Fibroblast of lung (primary cell): ENCODE data around the gene GNL1. TPM values are rescaled to one million over a fixed set of nuclear protein-coding genes. Genes with fewer than 3 reads are reported as not detected.

Experiments
- DNase-seq, 2 donors: peaks; one replicate each; pipeline versions ENCODE4 v3.0.0 to v3.0.0-alpha.2; 2010; ENCODE audit warnings: low read depth in 2 of 2
- H2AFZ ChIP-seq: 2 replicates; pipeline ENCODE4 v1.5.1; 2012; ENCODE audit warnings: low read length, control low read depth, inconsistent platforms
- H3K27ac ChIP-seq: 2 replicates; pipeline ENCODE4 v1.5.1; 2011; ENCODE audit warnings: low read length, control low read depth; ENCODE audit not compliant: insufficient read depth
- H3K27me3 ChIP-seq: 2 replicates; pipeline ENCODE4 v1.5.1; 2011; ENCODE audit warnings: mild to moderate bottlenecking, low read length; ENCODE audit not compliant: control insufficient read depth, insufficient read depth
- H3K36me3 ChIP-seq: 2 replicates; pipeline ENCODE4 v1.5.1; 2011; ENCODE audit warnings: low read length; ENCODE audit not compliant: control insufficient read depth, insufficient read depth
- H3K4me1 ChIP-seq: 2 replicates; pipeline ENCODE4 v1.5.1; 2011; ENCODE audit warnings: low read length; ENCODE audit not compliant: control insufficient read depth, insufficient read depth; ENCODE audit errors: extremely low read depth
- H3K4me2 ChIP-seq: 2 replicates; pipeline ENCODE4 v1.5.1; 2011; ENCODE audit warnings: low read length, control low read depth; ENCODE audit not compliant: insufficient read depth; ENCODE audit errors: extremely low read depth
- H3K4me3 ChIP-seq, 4 experiments: fragments of 200-600 bp in 1 of 4; sonication (generic) in 1 of 4; replicated peaks in 1 of 4; 2 replicates each; pipeline ENCODE4 v1.5.1; 2011 to 2016; ENCODE audit warnings: low read length in 4 of 4, low read depth in 3 of 4, mild to moderate bottlenecking in 3 of 4, control low read depth in 2 of 4, inconsistent platforms in 1 of 4, mixed read lengths in 1 of 4; ENCODE audit not compliant: insufficient read depth in 1 of 4; ENCODE audit errors: control extremely low read depth in 1 of 4
- H3K79me2 ChIP-seq: 2 replicates; pipeline ENCODE4 v1.5.1; 2012; ENCODE audit warnings: mild to moderate bottlenecking, low read length, inconsistent platforms; ENCODE audit not compliant: control insufficient read depth, insufficient read depth
- H3K9ac ChIP-seq: 2 replicates; pipeline ENCODE4 v1.5.1; 2011; ENCODE audit warnings: mild to moderate bottlenecking, low read length, control low read depth; ENCODE audit not compliant: insufficient read depth
- H3K9me3 ChIP-seq: 2 replicates; pipeline ENCODE4 v1.5.1; 2012; ENCODE audit warnings: low read depth, low read length; ENCODE audit not compliant: control insufficient read depth, insufficient read depth
- H4K20me1 ChIP-seq: 2 replicates; pipeline ENCODE4 v1.5.1; 2011; ENCODE audit warnings: low read length; ENCODE audit not compliant: control insufficient read depth, insufficient read depth; ENCODE audit errors: extremely low read depth
- EZH2 ChIP-seq: IDR thresholded peaks from 2 replicates; pipeline ENCODE4 v1.5.1; 2012; ENCODE audit warnings: low read length, control low read depth, mild to moderate bottlenecking; ENCODE audit errors: missing control alignments
- polyA plus RNA-seq, 2 donors: library from polyadenylated mRNA; depleted of rRNA in 1 of 2; stranded (reverse) in 1 of 2; unstranded in 1 of 2; fragments of >200 nt; gene quantifications; 2 replicates each; pipeline ENCODE4 v1.2.1, GENCODE V29; 2011 to 2012; ENCODE audit warnings: missing spikeins in 1 of 2
- total RNA-seq: library from RNA; depleted of rRNA; stranded (reverse); fragments of >200 nt; gene quantifications from 2 replicates; pipeline ENCODE4 v1.2.1, GENCODE V29; 2014
- TF ChIP-seq, protein P1 (sequence below), 2 donors: IDR thresholded peaks in 1 of 2; conservative IDR thresholded peaks in 1 of 2; 1 replicate in 1 of 2; 2 replicates in 1 of 2; pipeline ENCODE4 v1.5.1; 2011 to 2012; ENCODE audit warnings: low read length in 2 of 2, control low read depth in 1 of 2, inconsistent platforms in 1 of 2, low read depth in 1 of 2, mild to moderate bottlenecking in 1 of 2

Gene GNL1
- total and polyA plus RNA-seq, 2 donors (not counting 1 experiment from before 2014, with no cell fraction given) = 33.4 to 67.0 TPM

DNA sequence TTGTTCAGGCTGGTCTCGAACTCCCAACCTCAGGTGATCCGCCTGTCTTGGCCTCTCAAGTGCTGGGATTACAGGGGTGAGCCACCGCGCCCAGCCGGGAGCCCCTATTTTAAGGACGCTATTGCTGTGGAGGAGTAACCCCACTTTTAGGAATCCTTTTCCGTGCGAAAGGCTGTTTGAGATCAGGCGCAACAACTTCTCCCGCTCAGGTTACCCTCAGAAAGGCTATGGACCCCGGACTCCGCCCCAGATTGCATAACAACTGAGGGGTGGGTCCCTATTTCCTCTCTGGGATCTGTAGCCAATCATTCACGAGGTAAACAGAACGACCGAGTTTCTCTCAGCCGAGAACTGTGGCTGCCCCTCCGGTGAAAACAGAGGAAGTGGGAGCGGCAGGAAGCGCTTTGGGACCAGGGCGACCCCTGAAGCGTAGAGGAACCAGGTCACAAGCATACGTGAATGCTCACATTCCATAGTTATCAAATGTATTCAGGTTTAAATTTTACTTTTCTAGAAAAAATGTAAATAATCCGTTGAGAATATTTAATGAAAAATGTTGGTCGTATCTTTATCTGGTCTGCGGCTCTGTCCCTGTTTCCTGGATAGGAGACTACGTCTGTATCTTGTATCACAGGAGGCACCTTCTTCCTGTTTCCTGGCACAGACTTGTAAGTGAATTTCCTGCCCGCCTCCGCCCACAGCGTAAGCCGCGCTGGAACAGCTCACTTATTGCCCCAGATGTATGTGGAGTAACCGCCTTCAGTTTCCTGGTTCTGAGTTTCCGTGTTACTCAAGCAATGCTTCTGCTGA is 40.1 kb downstream of the GNL1 start:
- H3K27ac ChIP-seq = peak overlapping the region; percentile 96
- H3K4me2 ChIP-seq = peak overlapping the region; percentile 95
- H3K4me3 ChIP-seq = peak overlapping the region; percentile 62 to 88 (median 72)
- peak overlapping the region; percentile 74 for H3K9ac ChIP-seq
- no peak for TF ChIP-seq EZH2
- TF ChIP-seq, protein P1, sequence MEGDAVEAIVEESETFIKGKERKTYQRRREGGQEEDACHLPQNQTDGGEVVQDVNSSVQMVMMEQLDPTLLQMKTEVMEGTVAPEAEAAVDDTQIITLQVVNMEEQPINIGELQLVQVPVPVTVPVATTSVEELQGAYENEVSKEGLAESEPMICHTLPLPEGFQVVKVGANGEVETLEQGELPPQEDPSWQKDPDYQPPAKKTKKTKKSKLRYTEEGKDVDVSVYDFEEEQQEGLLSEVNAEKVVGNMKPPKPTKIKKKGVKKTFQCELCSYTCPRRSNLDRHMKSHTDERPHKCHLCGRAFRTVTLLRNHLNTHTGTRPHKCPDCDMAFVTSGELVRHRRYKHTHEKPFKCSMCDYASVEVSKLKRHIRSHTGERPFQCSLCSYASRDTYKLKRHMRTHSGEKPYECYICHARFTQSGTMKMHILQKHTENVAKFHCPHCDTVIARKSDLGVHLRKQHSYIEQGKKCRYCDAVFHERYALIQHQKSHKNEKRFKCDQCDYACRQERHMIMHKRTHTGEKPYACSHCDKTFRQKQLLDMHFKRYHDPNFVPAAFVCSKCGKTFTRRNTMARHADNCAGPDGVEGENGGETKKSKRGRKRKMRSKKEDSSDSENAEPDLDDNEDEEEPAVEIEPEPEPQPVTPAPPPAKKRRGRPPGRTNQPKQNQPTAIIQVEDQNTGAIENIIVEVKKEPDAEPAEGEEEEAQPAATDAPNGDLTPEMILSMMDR (conservative IDR thresholded peaks at IDR 0.05 in 1 of 2, IDR thresholded peaks at IDR 0.05 in 1 of 2; ENCODE audit: low read depth in 1 of 2, low read length in 2 of 2) = no peak
- H2AFZ ChIP-seq = peak overlapping the region; percentile 80
- peak; percentile 93 to 95 for DNase-seq
- no peaks in the 10 kb centered on the region for H3K79me2 ChIP-seq
- H3K27me3 ChIP-seq = no peaks in the 10 kb centered on the region
- H4K20me1 ChIP-seq = no peaks in the 10 kb centered on the region
- H3K4me1 ChIP-seq = peaks cover 2% of the 10 kb centered on the region
- no peaks in the 10 kb centered on the region for H3K9me3 ChIP-seq
- H3K36me3 ChIP-seq = no peaks in the 10 kb centered on the region

- H2AFZ ChIP-seq = no peak overlapping the region
- no peak overlapping the region for H3K4me2 ChIP-seq
- no peak overlapping the region for H3K27ac ChIP-seq
- H3K4me3 ChIP-seq = no peak overlapping the region
- H3K4me1 ChIP-seq = peaks cover 2% of the 10 kb centered on the region
- H3K27me3 ChIP-seq = no peaks in the 10 kb centered on the region
- H3K9ac ChIP-seq = no peak overlapping the region
- TF ChIP-seq, protein P1 (conservative IDR thresholded peaks at IDR 0.05 in 1 of 2, IDR thresholded peaks at IDR 0.05 in 1 of 2; ENCODE audit: low read depth in 1 of 2, low read length in 2 of 2) = no peak
- no peak for TF ChIP-seq EZH2
- no peaks in the 10 kb centered on the region for H4K20me1 ChIP-seq
- H3K36me3 ChIP-seq = no peaks in the 10 kb centered on the region
- no peaks in the 10 kb centered on the region for H3K9me3 ChIP-seq
- H3K79me2 ChIP-seq = no peaks in the 10 kb centered on the region
- DNase-seq = no peak
Observed at GRCh38 chr6:30515106-30515505, 41.2 kb downstream of the GNL1 start.

DNA sequence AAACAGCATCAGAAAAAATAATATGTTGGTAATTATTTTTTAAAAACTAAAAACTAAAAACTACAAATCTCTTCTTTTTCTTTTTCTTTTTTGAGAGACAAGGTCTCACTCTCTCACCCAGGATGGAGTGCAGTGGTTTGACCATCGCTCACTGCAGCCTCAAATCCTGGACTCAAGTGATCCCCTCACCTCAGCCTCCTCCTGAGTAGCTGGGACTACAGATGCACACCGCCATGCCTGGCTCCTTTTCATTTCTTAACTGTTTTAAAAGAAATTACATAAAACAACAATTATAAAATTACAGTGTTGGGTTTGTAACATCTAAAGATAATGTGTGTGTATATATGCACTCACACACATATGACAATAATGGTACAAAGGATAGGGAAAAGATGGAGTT is 42.8 kb downstream of the GNL1 start:
- Histone ChIP-seq H4K20me1 (no peaks in the 10 kb centered on the region), H2AFZ (no peak overlapping the region), H3K36me3 (no peaks in the 10 kb centered on the region), H3K9me3 (no peaks in the 10 kb centered on the region), H3K4me1 (peaks cover 4% of the 10 kb centered on the region), H3K4me3 (no peak overlapping the region), H3K79me2 (no peaks in the 10 kb centered on the region), H3K4me2 (no peak overlapping the region), H3K27me3 (no peaks in the 10 kb centered on the region), H3K27ac (no peak overlapping the region), H3K9ac (no peak overlapping the region)
- DNase-seq = no peak
- no peak for TF ChIP-seq EZH2
- TF ChIP-seq, protein P1 (conservative IDR thresholded peaks at IDR 0.05 in 1 of 2, IDR thresholded peaks at IDR 0.05 in 1 of 2; ENCODE audit: low read depth in 1 of 2, low read length in 2 of 2) = no peak
